ENCODE measurements around the gene WDR88.
A peak's percentile ranks its signal among the peaks of the same experiment; 100 is the strongest.

DNA sequence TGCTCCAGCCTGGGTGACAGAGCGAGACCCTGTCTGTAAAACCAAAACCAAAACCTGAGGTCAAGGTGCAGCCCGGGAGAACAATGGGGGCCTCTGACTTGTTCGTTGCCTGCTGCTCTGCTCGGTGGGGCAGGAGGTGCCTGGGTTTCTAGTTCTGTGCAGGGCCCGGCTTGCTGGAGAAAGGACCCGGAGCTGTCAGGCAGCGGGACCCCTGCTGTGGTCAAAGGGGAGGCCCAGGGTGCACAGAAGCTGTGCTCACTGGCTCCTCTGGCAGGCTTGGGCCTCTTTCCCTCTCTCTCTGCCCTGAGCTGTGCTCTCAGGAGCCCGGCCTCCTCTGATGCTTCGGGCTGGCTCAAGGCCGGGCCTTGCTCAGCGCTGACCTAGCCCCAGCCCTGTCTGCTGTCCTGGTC is 65.7 kb downstream of the WDR88 start:
- no peak for TF ChIP-seq RNF2 (conservative IDR thresholded peaks at IDR 0.05; ENCODE audit: low read depth)
- TF ChIP-seq, protein P1, sequence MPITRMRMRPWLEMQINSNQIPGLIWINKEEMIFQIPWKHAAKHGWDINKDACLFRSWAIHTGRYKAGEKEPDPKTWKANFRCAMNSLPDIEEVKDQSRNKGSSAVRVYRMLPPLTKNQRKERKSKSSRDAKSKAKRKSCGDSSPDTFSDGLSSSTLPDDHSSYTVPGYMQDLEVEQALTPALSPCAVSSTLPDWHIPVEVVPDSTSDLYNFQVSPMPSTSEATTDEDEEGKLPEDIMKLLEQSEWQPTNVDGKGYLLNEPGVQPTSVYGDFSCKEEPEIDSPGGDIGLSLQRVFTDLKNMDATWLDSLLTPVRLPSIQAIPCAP (CRISPR knock-in tag; IDR thresholded peaks at IDR 0.05; ENCODE audit: low read depth) = no peak
- peak; percentile 33; the same call in 1 of the 2 replicates for TF ChIP-seq ZFX (CRISPR knock-in tag; IDR thresholded peaks at IDR 0.05; ENCODE audit: low read depth)
- TF ChIP-seq, protein P2, sequence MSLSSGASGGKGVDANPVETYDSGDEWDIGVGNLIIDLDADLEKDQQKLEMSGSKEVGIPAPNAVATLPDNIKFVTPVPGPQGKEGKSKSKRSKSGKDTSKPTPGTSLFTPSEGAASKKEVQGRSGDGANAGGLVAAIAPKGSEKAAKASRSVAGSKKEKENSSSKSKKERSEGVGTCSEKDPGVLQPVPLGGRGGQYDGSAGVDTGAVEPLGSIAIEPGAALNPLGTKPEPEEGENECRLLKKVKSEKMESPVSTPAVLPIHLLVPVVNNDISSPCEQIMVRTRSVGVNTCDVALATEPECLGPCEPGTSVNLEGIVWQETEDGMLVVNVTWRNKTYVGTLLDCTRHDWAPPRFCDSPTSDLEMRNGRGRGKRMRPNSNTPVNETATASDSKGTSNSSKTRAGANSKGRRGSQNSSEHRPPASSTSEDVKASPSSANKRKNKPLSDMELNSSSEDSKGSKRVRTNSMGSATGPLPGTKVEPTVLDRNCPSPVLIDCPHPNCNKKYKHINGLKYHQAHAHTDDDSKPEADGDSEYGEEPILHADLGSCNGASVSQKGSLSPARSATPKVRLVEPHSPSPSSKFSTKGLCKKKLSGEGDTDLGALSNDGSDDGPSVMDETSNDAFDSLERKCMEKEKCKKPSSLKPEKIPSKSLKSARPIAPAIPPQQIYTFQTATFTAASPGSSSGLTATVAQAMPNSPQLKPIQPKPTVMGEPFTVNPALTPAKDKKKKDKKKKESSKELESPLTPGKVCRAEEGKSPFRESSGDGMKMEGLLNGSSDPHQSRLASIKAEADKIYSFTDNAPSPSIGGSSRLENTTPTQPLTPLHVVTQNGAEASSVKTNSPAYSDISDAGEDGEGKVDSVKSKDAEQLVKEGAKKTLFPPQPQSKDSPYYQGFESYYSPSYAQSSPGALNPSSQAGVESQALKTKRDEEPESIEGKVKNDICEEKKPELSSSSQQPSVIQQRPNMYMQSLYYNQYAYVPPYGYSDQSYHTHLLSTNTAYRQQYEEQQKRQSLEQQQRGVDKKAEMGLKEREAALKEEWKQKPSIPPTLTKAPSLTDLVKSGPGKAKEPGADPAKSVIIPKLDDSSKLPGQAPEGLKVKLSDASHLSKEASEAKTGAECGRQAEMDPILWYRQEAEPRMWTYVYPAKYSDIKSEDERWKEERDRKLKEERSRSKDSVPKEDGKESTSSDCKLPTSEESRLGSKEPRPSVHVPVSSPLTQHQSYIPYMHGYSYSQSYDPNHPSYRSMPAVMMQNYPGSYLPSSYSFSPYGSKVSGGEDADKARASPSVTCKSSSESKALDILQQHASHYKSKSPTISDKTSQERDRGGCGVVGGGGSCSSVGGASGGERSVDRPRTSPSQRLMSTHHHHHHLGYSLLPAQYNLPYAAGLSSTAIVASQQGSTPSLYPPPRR (CRISPR knock-in tag; IDR thresholded peaks at IDR 0.05; ENCODE audit: borderline replicate concordance) = no peak
- TF ChIP-seq NFATC3 (CRISPR knock-in tag; IDR thresholded peaks at IDR 0.05) = no peak
- TF ChIP-seq CREM (IDR thresholded peaks at IDR 0.05) = no peak
- no peak for TF ChIP-seq CREM (CRISPR knock-in tag; IDR thresholded peaks at IDR 0.05)
- TF ChIP-seq POLR2A (IDR thresholded peaks at IDR 0.05; ENCODE audit: insufficient read depth in 1 of 2, low read depth in 2 of 2, low read length in 2 of 2) = no peak
- TF ChIP-seq ZMYM2 (CRISPR knock-in tag; IDR thresholded peaks at IDR 0.05) = no peak
